HUES6 (cell line): Measurements from ENCODE around the gene ODAD2.

Experiments
- H3K27ac ChIP-seq: 2 replicates; pipeline ENCODE4 v1.7.0; 2013; ENCODE audit warnings: low read depth, mild to moderate bottlenecking, low read length, inconsistent platforms
- H3K27me3 ChIP-seq: 2 replicates; pipeline ENCODE4 v1.6.1; 2013; ENCODE audit warnings: low read length; ENCODE audit not compliant: control insufficient read depth, insufficient read depth
- H3K36me3 ChIP-seq: 2 replicates; pipeline ENCODE4 v1.6.1; 2013; ENCODE audit warnings: low read length; ENCODE audit not compliant: control insufficient read depth, insufficient read depth
- H3K4me1 ChIP-seq: 2 replicates; pipeline ENCODE4 v1.6.1; 2013; ENCODE audit warnings: low read length; ENCODE audit not compliant: control insufficient read depth, insufficient read depth
- H3K4me3 ChIP-seq: 2 replicates; pipeline ENCODE4 v1.5.1; 2013; ENCODE audit warnings: low read depth, low read length
- H3K9ac ChIP-seq: one replicate; pipeline ENCODE4 v1.6.1; 2013; ENCODE audit warnings: mild to moderate bottlenecking, low read length
- H3K9me3 ChIP-seq: 2 replicates; pipeline ENCODE4 v1.6.1; 2013; ENCODE audit warnings: low read depth, low read length; ENCODE audit not compliant: control insufficient read depth, insufficient read depth

ODAD2 gene

DNA sequence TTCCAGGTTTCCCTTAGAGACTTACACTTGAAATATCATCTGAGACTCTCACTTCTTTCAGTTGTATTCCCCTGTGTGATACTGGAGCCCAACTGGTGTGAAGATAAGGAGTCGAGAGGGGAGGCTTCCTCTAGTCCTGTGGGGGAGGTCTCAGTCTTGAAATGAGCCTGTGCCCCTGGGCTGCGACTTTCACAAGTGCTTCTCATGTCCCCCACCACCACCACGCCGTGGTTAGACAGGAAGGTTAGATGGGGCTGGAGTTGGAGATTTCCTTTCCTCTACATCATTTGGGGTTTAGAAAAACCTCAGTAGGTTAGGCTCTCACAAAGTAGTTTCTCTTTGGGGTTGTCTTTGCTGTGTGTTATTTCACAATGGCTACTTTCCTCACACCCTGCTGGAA, 227.6 kb downstream of the ODAD2 start:
- peaks cover 10% of the 10 kb centered on the region for H3K4me1 ChIP-seq
- H3K36me3 ChIP-seq = no peaks in the 10 kb centered on the region
- no peak overlapping the region for H3K27ac ChIP-seq
- no peak overlapping the region for H3K4me3 ChIP-seq
- no peaks in the 10 kb centered on the region for H3K9me3 ChIP-seq
- no peaks in the 10 kb centered on the region for H3K27me3 ChIP-seq
- no peak overlapping the region for H3K9ac ChIP-seq

DNA sequence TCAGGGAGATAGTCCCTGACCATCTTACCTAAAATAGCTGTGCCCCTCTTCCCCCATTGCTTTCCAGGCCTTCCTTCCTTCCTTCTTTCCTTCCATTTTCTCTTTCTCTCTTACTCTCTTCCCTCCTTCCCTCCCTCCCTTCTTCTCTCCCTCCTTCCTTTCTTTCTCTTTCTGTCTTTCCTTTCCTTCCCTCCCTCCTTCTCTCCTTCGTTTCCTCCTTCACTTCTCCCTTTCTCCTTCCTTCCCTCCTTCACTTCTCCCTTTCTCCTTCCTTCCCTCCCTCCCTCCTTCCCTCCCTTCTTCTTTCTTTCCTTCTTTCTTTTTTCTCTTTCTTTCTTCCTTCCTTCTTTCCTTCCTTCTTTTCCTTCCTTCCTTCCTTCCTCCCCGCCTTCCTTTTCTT, 228.7 kb downstream of the ODAD2 start:
- peaks cover 10% of the 10 kb centered on the region for H3K4me1 ChIP-seq

More for the DNA sequence above, 228.7 kb downstream of the ODAD2 start:
- Histone ChIP-seq H3K9me3 (no peaks in the 10 kb centered on the region), H3K4me3 (no peak overlapping the region), H3K27ac (no peak overlapping the region), H3K27me3 (no peaks in the 10 kb centered on the region), H3K36me3 (no peaks in the 10 kb centered on the region), H3K9ac (no peak overlapping the region)
